NOMO-1 treated with DMSO at 0.1 percent for 48 hours (cell line): ENCODE measurements around the gene UCKL1.
"Not testable (repeated sequence)": the region's sequence is repeated elsewhere in the genome, so short reads cannot be mapped to it uniquely, and the experiment has no call there.

ENCODE experiments used
- DNase-seq: peaks from one replicate; lab custom pipeline; 2025; ENCODE audit not compliant: unreplicated experiment; lab: John Stamatoyannopoulos, UW

The UCKL1 gene

DNA sequence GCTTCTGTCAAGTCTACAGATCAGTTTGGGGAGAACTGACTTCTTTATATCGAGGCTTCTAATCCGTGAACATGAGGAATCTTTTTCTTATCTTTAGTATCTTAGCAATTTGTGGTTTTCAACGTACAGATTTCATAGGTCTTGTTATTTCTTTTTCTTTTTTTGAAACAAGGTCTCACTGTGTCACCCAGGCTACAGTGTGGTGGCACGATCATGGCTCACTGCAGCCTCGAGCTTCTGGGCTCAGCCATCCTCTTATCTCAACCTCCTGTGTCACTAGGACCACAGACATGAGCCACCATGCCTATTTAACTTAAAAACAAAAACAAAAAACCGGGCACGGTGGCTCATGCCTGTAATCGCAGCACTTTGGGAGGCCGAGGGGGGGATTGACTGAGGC is 32.0 kb downstream of the UCKL1 start:
- no peak for DNase-seq

DNA sequence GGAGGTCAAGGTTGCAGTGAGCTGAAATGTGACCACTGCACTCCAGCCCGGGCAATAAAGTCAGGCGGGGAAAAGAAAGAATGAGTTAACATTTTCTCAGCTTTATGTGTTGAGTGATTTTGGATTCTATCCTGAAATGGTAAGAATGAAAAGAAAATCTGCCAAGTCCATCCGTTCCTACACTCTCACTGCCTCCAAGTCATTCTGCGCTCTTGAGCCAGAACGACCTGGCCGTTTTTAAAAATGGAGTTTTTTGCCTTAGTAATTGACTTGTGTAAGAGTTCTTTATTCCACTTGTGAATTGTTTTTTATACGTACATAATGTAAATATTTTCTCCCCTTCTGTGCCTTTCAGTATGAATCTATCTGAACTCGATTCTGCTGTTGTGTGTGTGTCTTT is 32.6 kb downstream of the UCKL1 start:
- no peak for DNase-seq

DNA sequence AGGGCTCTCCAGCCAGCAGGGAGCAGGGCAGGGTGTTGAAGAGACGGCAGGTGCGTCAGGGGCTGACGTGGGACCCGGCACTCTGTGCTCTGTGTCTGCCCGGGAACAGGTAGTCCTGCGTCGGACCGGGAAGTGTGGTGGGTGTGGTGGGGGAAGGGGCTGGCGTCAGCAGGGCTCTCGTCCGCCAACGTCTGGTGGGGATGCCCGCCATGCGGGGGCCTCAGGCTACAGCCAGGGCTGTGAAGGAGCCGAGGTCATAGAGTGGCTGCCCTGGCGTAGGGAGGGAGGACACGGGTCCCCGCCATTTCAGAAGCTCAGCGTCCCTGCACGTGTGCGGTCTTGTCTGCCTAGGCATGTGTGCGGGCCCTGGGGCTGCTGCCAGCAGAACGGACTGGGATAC is 36.0 kb downstream of the UCKL1 start:
- no peak for DNase-seq

DNA sequence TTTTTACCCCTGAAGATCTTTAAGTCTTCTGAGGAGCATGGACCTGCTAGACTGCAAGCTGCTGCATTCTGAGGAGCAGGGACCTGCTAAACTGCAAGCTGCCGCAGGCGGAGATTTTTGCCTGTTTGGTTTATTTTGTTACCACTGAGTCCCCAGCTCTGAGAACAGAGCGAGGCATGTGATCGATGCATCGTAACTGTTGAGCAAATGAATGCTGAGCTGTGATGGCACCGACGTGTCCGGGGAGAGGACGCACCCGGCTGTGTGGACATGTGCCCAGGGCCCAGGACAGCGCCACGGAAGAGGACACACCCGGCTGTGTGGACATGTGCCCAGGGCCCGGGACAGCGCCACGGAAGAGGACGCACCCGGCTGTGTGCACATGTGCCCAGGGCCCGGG is 37.1 kb downstream of the UCKL1 start:
- DNase-seq = no peak

DNA sequence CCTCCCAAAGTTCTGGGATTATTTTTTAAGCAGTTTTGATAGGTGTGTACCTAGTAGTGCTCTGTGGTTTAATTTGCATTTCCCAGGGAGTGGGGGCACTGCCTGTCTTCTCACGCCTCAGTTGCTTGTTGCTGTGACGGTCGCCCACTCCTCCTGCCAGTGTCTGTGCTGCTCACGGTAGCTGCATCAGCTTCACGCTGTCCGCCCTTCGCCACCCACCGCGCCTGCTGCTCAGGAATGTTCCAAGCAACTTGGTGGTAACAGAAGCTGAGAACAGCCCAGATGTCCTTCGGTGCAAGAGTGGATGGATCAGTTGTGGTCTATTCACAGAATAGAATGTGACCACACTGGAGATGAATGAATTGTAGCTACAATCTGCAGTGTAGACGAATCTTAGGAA is 38.4 kb downstream of the UCKL1 start:
- no peak for DNase-seq

DNA sequence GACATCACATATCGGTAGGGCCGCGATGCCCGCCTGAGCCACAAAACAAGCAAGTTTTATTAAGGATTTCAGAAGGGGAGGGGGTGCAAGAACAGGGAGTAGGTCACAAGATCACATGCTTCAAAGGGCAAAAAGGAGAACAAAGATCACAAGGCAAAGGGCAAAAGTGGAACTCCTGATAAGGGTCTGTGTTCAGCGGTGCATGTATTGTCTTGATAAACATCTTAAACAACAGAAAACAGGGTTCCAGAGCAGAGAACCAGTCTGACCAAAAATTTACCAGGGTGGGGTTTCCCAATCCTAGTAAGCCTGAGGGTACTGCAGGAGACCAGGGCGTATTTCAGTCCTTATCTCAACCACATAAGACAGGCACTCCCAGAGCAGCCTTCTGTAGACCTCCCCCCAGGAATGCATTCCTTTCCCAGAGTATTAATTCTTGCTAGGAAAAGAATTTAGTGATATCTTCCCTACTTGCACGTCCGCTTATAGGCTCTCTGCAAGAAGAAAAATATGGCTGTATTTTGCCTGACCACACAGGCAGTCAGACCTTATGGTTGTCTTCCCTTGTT is 39.8 kb downstream of the UCKL1 start:
- DNase-seq = not testable (repeated sequence)

DNA sequence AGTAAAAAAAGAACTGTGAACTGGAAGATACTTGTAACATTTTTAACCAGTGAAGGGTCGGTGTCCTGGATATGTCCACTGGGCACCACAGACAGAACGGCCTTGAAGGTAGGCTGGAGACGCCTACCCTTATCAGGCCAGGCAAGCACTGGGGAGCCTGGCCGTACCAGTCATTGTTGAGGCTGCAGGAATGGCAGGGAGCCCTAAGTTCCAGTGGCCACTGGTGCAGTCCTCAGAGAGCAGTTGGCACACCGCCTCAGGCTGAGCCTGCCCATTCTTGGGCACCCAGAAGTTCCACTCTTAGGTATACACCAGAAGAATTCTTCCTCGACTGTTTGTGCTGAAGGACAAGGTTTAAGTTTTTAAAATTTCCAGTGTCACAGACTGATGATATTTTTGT is 40.7 kb downstream of the UCKL1 start:
- DNase-seq = no peak

- no peak for DNase-seq
Measured at GRCh38 chr20:63913768-63914167, 42.4 kb downstream of the UCKL1 start.

DNA sequence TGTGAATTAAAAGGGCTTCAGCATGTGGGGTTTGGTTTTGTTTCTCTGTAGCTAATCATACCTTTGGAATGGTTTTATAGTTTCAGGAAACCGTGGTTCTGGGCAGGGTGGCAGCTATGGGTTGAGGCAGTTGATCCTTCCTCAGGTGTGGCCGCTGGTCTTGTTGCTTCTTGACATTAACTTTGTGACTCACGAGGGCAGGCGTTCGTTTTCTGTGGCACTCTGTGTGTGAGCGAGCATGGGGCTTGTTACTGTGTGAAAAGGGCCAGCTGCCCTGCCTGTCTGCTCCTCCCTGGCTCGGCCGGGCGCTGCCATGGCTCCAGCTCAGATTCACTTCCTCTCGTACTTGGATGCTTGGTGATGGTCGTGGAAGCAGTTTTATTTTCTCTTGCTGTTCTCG is 45.0 kb downstream of the UCKL1 start:
- peak; percentile 72 for DNase-seq

- DNase-seq = peak; percentile 42
Measured at GRCh38 chr20:63908008-63908682, 48.1 kb downstream of the UCKL1 start.

GRCh38 chr20:63903796-63904561 is 52.2 kb downstream of the UCKL1 start:
- DNase-seq = peak; percentile 87

DNA sequence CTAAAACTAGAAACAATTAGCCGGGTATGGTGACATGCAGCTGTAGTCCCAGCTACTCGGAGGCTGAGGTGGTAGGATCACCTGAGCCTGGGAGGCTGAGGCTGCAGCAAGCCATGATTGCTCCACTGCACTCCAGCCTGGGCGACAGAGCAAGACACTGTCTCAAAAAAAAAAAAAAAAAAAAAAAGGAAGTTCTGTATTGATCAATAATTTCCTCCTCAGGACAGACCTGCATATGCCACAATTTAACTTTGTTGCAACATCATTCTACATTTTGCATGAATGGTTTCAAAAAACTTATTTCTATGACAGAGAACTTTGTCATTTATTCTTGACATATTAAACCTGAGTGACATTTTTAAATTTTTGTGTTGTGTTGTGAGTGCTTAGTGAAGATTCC is 55.8 kb downstream of the UCKL1 start:
- DNase-seq = peak; percentile 75

DNA sequence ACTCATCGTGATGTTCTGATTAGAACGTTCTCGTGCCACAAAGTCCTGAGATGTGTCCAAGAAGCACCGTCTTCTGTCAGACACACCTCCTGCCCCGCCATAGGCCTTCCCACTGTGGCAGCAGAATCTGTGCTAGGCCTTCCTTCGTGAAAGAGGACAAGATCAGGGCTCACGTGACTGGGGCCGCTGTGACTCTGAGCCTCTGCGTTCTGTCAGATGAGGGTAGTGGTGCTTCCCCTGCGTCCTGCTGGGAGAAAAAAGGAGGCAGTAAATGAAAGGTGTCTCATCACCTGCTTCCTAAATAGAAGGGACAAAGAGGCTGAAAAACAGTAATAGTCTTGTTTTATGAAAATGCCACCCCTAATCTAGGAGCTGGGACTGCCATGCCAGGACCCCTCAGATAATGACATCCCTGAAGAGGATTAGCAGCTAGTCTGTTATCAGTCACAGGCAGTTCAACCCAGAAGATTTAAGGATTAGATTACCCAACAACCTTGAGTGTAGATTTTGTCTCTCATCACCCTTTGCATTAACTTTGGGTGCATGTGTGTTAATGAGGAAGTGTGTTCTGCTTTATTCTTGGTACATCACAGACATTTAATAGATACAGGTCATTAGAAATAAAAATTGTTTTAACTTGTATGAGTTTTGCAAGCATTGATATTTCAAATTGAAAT is 57.2 kb downstream of the UCKL1 start:
- peak; percentile 71 for DNase-seq

- DNase-seq = no peak
Measured at GRCh38 chr20:63897978-63898561, 58.1 kb downstream of the UCKL1 start.

DNA sequence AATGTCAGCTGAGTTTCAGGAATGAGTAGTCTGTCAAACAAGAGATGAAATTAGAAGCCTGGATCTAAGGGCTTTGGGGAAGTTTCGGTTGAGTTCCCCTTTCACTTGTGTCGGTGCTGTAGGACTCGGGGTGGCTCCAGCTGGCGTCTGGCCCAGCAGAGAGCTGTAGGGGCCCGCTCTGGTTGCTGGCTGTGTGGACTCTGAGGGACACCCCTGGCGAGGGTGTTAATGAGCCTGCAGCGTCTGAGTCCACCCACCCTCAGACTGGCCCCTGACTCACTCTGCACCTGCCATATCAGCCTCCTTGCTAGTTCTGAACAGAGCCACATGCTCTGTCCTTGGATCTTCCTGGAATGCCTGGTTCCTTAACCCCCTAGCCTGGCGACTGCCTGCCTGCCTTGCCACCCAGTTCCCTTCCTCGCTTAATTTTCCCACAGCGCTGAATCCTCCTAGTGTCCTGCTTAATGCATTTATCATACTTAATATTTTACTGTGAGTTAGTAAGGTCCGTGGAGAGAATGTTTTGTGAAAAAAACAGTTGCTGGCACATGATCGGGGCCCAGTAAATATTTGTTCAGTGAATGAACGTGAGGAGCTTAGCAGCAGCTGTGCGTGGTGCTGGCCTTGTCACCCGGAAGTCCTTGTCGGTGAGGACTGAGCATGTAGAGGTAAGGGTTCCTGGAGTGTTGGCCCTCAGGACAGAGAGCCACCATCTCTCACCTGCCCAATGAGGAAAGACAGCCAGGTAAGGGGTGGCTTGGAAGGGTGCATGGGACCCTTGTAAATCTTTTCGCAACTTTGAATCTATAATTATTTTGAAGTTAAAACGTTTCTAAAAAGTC is 59.7 kb downstream of the UCKL1 start:
- peak; percentile 86 for DNase-seq

- DNase-seq = no peak
Measured at GRCh38 chr20:63895952-63896263, 60.3 kb downstream of the UCKL1 start.

DNA sequence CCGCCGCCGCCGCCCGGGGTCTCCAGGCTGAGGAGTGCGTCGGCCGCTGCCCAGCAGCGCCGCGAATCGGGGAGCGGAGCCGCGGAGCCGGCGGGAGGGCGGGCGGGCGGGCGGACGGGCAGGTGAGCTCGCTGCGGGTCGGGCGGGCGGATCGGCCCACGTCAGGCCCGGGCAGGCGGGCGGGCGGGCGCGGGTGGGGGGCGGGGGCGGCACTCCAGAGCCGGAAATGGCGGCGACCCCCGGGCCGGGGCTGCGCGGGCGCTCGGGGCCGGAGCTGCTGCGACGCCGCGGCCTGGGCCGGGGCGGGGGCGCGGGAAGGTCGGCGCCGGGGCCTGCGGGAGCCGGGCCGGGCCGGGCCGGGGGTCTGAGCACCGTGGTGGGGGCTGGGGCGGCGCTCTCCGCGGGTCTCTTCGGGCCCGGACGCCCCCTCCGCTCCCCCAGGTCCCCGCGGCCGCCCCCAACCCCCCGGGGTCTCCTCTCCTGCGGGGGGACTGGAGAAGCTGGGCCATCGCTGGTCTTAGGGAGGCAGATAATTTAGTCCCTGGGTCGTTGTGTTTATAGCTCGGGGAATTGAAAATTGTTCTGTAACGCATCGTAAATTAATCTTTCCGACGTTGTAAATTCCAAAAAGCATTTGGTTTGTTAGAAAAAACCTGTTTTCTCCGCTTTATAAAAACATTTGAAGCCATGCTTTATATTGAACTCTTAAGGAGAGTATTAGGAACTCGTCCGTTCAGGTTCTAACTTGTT is 60.8 kb downstream of the UCKL1 start:
- no peak for DNase-seq

DNA sequence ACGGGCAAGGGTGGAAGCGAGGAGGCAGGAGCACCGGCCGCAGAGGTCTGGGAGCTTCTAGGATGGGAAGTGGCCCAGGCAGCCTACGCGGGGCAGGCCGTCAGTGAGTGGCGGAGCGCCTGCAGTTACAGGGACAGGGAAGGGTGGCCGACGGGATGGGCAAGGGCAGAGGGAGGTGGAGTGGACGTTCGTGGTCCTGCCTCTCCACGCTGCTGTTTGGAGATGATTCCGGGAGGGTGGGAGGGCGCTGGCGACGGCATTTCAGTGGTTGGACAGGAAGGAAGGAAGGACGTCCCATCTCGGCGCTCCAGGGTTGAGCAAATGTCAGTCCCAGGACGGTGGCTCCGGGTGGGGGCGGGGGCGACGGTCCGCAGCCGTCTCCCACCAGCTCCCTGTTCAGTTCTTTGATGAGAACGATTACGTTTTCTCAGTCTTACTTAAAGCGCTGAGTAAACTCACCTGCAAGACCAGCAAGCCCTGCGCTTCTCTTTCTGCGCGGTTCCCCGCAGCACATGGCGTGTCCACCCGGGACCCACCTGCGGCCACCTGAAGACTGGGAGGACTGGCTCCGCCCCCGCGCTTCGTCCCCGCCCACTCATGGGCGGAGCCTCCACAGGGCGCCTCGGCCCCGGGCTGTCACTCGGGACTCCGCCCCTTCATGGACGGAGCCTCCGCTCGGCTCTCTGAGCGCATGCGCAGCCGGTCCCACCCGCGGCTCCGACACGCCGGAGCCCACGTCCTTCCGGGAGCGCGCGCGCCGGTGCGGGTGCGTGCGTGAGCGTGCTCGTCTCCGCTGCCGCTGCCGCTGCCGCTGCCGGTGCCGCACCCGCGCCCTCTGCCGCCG is 61.6 kb downstream of the UCKL1 start, which contains the start of gene DNAJC5:
TSS of gene DNAJC5 (plus strand) at position 769 of the 844 bp plus-strand sequence. CDS start 33,220 bp downstream, outside the sequence.
- peak; percentile 80 for DNase-seq

GRCh38 chr20:63893999-63894357 is 62.2 kb downstream of the UCKL1 start:
- no peak for DNase-seq
